Activated effector memory CD4-positive, alpha-beta T cell treated with Interleukin-2 at 50 U/mL for 16 hours (primary cell): ENCODE results near the gene COL20A1.
"Not testable (repeated sequence)": the region's sequence is repeated elsewhere in the genome, so short reads cannot be mapped to it uniquely, and the experiment has no call there.

Experiments
- DNase-seq: peaks from one replicate; pipeline ENCODE4 v3.0.0-alpha.2; 2020

COL20A1 gene

GRCh38 chr20:63379872-63380271 is 86.9 kb downstream of the COL20A1 start:
- DNase-seq: not testable (repeated sequence)

DNA sequence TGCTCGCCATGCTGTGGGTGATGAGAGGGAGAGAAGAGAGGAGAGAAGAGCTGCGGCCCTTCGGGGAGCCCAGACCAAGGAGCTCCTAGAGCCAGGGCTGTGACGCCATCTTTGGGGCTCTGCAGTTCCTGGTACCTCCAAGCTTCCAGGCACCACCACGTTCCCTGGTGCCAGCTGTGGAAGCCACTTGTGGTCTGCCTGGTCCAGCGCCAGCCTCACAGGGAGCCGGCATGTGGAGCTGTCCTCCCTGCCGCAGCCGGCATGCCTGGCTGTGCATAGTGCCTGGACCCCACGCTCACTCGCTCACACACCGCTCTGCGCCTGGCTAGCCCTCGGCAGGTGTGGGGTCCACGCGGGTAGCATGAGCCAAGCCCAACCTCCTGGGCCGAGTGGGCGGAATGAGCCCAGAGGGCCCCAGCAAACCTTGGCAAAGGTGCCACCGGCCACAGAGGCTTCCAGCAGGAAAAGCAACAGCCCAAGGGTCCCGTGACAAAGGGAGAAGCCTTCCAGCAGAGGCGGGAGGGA is 87.4 kb downstream of the COL20A1 start:
- DNase-seq: no peak

DNA sequence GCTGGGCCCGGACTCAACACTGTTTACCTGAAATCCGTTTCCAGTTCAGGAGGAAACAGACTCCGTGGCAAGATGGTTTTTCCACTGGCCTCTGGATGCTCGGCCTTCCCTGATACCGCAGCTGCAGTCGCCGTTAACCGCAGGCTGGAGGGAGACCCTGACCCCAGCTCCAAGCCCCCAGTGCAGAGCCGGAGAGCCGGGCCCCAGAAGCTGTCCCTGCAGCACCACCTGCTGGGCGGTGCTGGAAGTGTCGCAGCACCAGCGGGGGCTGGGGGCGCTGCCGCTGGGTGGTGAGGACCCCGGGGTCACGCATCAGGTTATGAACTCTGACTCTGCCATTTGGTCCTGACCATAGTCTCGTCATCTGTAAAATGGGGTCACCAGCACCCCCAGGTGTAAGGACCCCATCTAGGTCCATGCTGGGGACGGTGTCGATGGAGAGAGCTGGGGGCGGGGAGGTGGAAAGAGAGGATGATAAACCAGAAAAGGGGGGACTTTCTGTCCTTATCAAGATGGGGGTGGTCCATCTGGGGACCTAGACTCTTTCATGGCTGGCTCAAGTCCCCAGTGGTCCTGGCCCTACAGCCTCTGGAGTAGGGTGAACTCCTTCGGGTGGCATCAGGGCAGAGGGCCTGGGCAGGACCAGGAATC is 88.9 kb downstream of the COL20A1 start:
- DNase-seq: peak; percentile 3

- no peak for DNase-seq
Measured at GRCh38 chr20:63382551-63383300, 89.7 kb downstream of the COL20A1 start.

DNA sequence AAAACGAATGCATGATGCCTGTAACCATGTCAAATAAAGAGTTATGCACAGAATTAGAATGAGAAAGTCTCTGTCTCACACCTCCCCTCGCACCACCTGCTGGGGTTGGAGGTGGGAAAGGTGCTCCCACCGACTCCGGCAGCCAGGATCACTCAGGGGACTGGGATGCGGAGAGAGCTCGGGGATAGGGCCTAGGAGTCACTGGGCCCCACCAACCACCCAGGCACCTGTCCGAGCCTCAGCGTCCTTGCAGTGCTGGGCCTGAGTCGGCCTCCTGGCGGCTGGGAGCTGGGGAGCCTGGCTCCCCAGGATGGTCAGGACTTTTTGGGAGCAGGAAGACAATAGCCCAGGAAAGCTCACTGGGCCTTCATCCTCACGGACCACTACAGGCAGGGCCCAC is 90.6 kb downstream of the COL20A1 start:
- no peak for DNase-seq

GRCh38 chr20:63384336-63384735 is 91.3 kb downstream of the COL20A1 start:
- DNase-seq: no peak
